SU-DHL-6 (cell line): ENCODE measurements around the gene SLC2A8.
A peak's percentile ranks its signal among the peaks of the same experiment; 100 is the strongest.

Experiments used
- H2AFZ ChIP-seq: fragments of 200-600 bp; sonication (generic); 2 replicates; pipeline ENCODE4 v1.6.1; 2014; ENCODE audit warnings: low read depth, mild to moderate bottlenecking, moderate library complexity, mixed read lengths, antibody characterized with exemption, low read length; ENCODE audit not compliant: severe bottlenecking
- H3F3A ChIP-seq: fragments of 200-600 bp; shearing (Covaris generic); 2 replicates; pipeline ENCODE4 v1.6.0; 2016; ENCODE audit warnings: antibody characterized with exemption, mild to moderate bottlenecking; ENCODE audit not compliant: insufficient read depth
- H3K27ac ChIP-seq: fragments of 200-600 bp; sonication (generic); 2 replicates; pipeline ENCODE4 v1.5.1; 2016; ENCODE audit warnings: low read depth, mild to moderate bottlenecking, low read length, moderate library complexity, mixed read lengths
- H3K27me3 ChIP-seq: fragments of 200-600 bp; sonication (generic), shearing (Covaris generic); 2 replicates; pipeline ENCODE4 v1.6.0; 2014; ENCODE audit warnings: mild to moderate bottlenecking, low read length
- H3K36me3 ChIP-seq: fragments of 200-600 bp; sonication (generic); 2 replicates; pipeline ENCODE4 v1.6.1; 2014; ENCODE audit warnings: mild to moderate bottlenecking, low read length, mixed read lengths
- H3K4me2 ChIP-seq: fragments of 300-600, 200-600 bp; shearing (Covaris generic), sonication (generic); 2 replicates; pipeline ENCODE4 v1.6.0; 2014; ENCODE audit warnings: low read length, low read depth, mild to moderate bottlenecking; ENCODE audit not compliant: poor library complexity, severe bottlenecking
- H3K4me3 ChIP-seq: fragments of 200-600 bp; sonication (generic); 2 replicates; pipeline ENCODE4 v1.5.1; 2014; ENCODE audit warnings: antibody characterized with exemption, low read length, mild to moderate bottlenecking, mixed read lengths; ENCODE audit not compliant: insufficient read depth, poor library complexity, severe bottlenecking
- H3K79me2 ChIP-seq: fragments of 200-600 bp; sonication (generic); 2 replicates; pipeline ENCODE4 v1.6.1; 2014; ENCODE audit warnings: mild to moderate bottlenecking, low read length, moderate library complexity; ENCODE audit not compliant: insufficient read depth
- H3K9ac ChIP-seq: fragments of 200-600 bp; sonication (generic); 2 replicates; pipeline ENCODE4 v1.7.0; 2014; ENCODE audit warnings: mild to moderate bottlenecking, low read length
- H3K9me2 ChIP-seq: fragments of 200-600 bp; sonication (generic); replicated peaks from 2 replicates; pipeline ENCODE4 v1.6.1; 2014; ENCODE audit warnings: low read length; ENCODE audit not compliant: insufficient read depth
- H3K9me3 ChIP-seq: fragments of 200-600 bp; sonication (generic); 2 replicates; pipeline ENCODE4 v1.6.1; 2014; ENCODE audit warnings: low read length, mixed read lengths; ENCODE audit not compliant: insufficient read depth
- H4K20me1 ChIP-seq: fragments of 200-600 bp; sonication (generic); 2 replicates; pipeline ENCODE4 v1.6.1; 2014; ENCODE audit warnings: low read depth, mild to moderate bottlenecking, antibody characterized with exemption, low read length, moderate library complexity, mixed read lengths
- CTCF ChIP-seq: fragments of 200-600 bp; sonication (generic); IDR thresholded peaks from one replicate; pipeline ENCODE4 v1.5.1; 2017; ENCODE audit warnings: antibody characterized with exemption, mild to moderate bottlenecking, low read length, moderate library complexity; ENCODE audit not compliant: insufficient read depth, poor library complexity, severe bottlenecking
- EZH2phosphoT487 ChIP-seq: fragments of 200-600 bp; sonication (generic), shearing (Covaris generic); conservative IDR thresholded peaks from 2 replicates; pipeline ENCODE4 v1.6.1; 2018; ENCODE audit warnings: mild to moderate bottlenecking, antibody characterized with exemption, low read length, moderate library complexity, mixed read lengths

SLC2A8 gene

GRCh38 chr9:127397646-127398274 is 791 bp downstream of the SLC2A8 start:
- Histone ChIP-seq H3K4me2 (peak overlapping the region; percentile 73), H3K9ac (peak overlapping the region; percentile 82), H3K9me3 (no peaks in the 10 kb centered on the region), H2AFZ (peak overlapping the region; percentile 77), H4K20me1 (no peaks in the 10 kb centered on the region), H3K27ac (peak overlapping the region; percentile 69), H3K79me2 (0 out of 2 replicates have a peak, but pooled peaks cover 3% of the 10 kb centered on the region), H3K4me3 (peak overlapping the region; percentile 86), H3K36me3 (no peaks in the 10 kb centered on the region), H3K9me2 (no peaks in the 10 kb centered on the region), H3K27me3 (no peaks in the 10 kb centered on the region), H3F3A (no peaks in the 10 kb centered on the region)
- TF ChIP-seq EZH2phosphoT487 (no peak), CTCF (peak; percentile 44)

- TF ChIP-seq CTCF = no peak
- no peak for TF ChIP-seq EZH2phosphoT487
- no peak overlapping the region for H2AFZ ChIP-seq
- no peak overlapping the region for H3K27ac ChIP-seq
Measured at GRCh38 chr9:127398275-127398647, 1.3 kb downstream of the SLC2A8 start.

GRCh38 chr9:127398715-127399400 is 1.9 kb downstream of the SLC2A8 start:
- Histone ChIP-seq H3F3A (no peaks in the 10 kb centered on the region), H4K20me1 (no peaks in the 10 kb centered on the region), H3K27ac (no peak overlapping the region), H3K9ac (no peak overlapping the region), H3K36me3 (no peaks in the 10 kb centered on the region), H3K79me2 (0 out of 2 replicates have a peak, but pooled peaks cover 3% of the 10 kb centered on the region), H3K4me2 (peak overlapping the region; percentile 73), H2AFZ (no peak overlapping the region), H3K9me3 (no peaks in the 10 kb centered on the region), H3K27me3 (no peaks in the 10 kb centered on the region), H3K4me3 (no peak overlapping the region), H3K9me2 (no peaks in the 10 kb centered on the region)
- no peak for TF ChIP-seq CTCF
- TF ChIP-seq EZH2phosphoT487 = no peak

More at GRCh38 chr9:127398275-127398647, 1.3 kb downstream of the SLC2A8 start:
- Histone ChIP-seq H3K4me3 (peak overlapping the region; percentile 86), H4K20me1 (no peaks in the 10 kb centered on the region), H3K4me2 (peak overlapping the region; percentile 73), H3K27me3 (no peaks in the 10 kb centered on the region), H3K79me2 (0 out of 2 replicates have a peak, but pooled peaks cover 3% of the 10 kb centered on the region), H3K9ac (peak overlapping the region; percentile 82), H3K36me3 (no peaks in the 10 kb centered on the region), H3F3A (no peaks in the 10 kb centered on the region), H3K9me3 (no peaks in the 10 kb centered on the region), H3K9me2 (no peaks in the 10 kb centered on the region)
